KMS-11 (cell line): ENCODE measurements around the gene PIGR.

ENCODE experiments used
- H2AFZ ChIP-seq: fragments of 200-600 bp; sonication (generic); 2 replicates; pipeline ENCODE4 v1.6.1; 2016; ENCODE audit warnings: antibody characterized with exemption, mixed run types, low read depth
- H3K27ac ChIP-seq: fragments of 200-600 bp; sonication (generic); 2 replicates; pipeline ENCODE4 v1.6.1; 2016; ENCODE audit warnings: mild to moderate bottlenecking, mixed run types
- H3K27me3 ChIP-seq: fragments of 200-600 bp; sonication (generic); 2 replicates; pipeline ENCODE4 v1.6.1; 2017; ENCODE audit warnings: mild to moderate bottlenecking, low read depth, mixed run types, moderate library complexity; ENCODE audit not compliant: insufficient read depth
- H3K36me3 ChIP-seq: fragments of 200-600 bp; sonication (generic); 2 replicates; pipeline ENCODE4 v1.6.1; 2017; ENCODE audit warnings: mild to moderate bottlenecking, mixed run types; ENCODE audit not compliant: insufficient read depth
- H3K4me1 ChIP-seq: fragments of 200-600 bp; sonication (generic); 2 replicates; pipeline ENCODE4 v1.6.1; 2016; ENCODE audit warnings: mild to moderate bottlenecking, low read depth, mixed run types; ENCODE audit not compliant: poor library complexity, severe bottlenecking
- H3K4me2 ChIP-seq: fragments of 200-600 bp; sonication (generic); 2 replicates; pipeline ENCODE4 v1.7.0; 2016; ENCODE audit warnings: mild to moderate bottlenecking, mixed run types
- H3K4me3 ChIP-seq: fragments of 200-600 bp; sonication (generic); IDR thresholded peaks from 2 replicates; pipeline ENCODE4 v1.6.1; 2017; ENCODE audit warnings: low read depth, low read length, mixed read lengths; ENCODE audit not compliant: insufficient read depth
- H3K79me2 ChIP-seq: fragments of 200-600 bp; sonication (generic); 2 replicates; pipeline ENCODE4 v1.6.1; 2016; ENCODE audit warnings: low read depth, mixed run types; ENCODE audit not compliant: insufficient read depth
- H3K9ac ChIP-seq: fragments of 200-600 bp; sonication (generic); 2 replicates; pipeline ENCODE4 v1.6.1; 2016; ENCODE audit warnings: mild to moderate bottlenecking, mixed run types
- H4K20me1 ChIP-seq: fragments of 200-600 bp; sonication (generic); 2 replicates; pipeline ENCODE4 v1.6.1; 2016; ENCODE audit warnings: mild to moderate bottlenecking, mixed run types; ENCODE audit not compliant: insufficient read depth
- TF ChIP-seq, protein P1 (sequence below): fragments of 200-600 bp; sonication (generic); conservative IDR thresholded peaks from 2 replicates; pipeline ENCODE4 v1.6.1; 2017; ENCODE audit warnings: low read depth, mild to moderate bottlenecking, antibody characterized with exemption, low read length, moderate library complexity, mixed read lengths

The PIGR gene

DNA sequence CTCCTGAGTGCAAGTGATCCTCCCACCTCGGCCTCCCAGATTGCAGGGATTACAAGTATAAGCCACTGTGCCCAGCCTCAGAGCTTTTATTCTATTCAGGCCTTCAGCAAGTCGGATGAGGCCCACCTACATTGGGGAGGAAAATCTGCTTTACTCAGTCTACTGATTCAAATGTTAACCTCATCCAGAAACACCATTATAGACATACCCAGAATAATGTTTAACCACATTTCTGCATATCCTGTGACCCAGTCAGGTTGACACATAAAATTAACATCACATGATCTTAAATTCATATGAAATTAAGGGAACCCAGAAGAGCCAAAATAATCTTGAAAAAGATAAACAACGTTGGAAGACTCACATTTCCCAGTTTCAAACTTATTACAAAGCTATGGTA, 66.0 kb downstream of the PIGR start:
- no peak overlapping the region for H2AFZ ChIP-seq
- H3K79me2 ChIP-seq = no peaks in the 10 kb centered on the region
- H3K4me3 ChIP-seq = no peak overlapping the region
- TF ChIP-seq, protein P1, sequence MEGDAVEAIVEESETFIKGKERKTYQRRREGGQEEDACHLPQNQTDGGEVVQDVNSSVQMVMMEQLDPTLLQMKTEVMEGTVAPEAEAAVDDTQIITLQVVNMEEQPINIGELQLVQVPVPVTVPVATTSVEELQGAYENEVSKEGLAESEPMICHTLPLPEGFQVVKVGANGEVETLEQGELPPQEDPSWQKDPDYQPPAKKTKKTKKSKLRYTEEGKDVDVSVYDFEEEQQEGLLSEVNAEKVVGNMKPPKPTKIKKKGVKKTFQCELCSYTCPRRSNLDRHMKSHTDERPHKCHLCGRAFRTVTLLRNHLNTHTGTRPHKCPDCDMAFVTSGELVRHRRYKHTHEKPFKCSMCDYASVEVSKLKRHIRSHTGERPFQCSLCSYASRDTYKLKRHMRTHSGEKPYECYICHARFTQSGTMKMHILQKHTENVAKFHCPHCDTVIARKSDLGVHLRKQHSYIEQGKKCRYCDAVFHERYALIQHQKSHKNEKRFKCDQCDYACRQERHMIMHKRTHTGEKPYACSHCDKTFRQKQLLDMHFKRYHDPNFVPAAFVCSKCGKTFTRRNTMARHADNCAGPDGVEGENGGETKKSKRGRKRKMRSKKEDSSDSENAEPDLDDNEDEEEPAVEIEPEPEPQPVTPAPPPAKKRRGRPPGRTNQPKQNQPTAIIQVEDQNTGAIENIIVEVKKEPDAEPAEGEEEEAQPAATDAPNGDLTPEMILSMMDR = no peak
- H3K4me1 ChIP-seq = peaks cover 14% of the 10 kb centered on the region
- H3K27ac ChIP-seq = no peak overlapping the region
- H3K9ac ChIP-seq = no peak overlapping the region
- no peaks in the 10 kb centered on the region for H3K36me3 ChIP-seq
- no peaks in the 10 kb centered on the region for H3K27me3 ChIP-seq
- no peaks in the 10 kb centered on the region for H4K20me1 ChIP-seq
- no peak overlapping the region for H3K4me2 ChIP-seq
